H1 (cell line): Measurements from ENCODE around the gene ANKRD27. TPM values are rescaled to one million over a fixed set of nuclear protein-coding genes. Genes with fewer than 3 reads are reported as not detected.

Experiments used
- BRCA1 ChIP-seq: IDR thresholded peaks from 2 replicates; pipeline ENCODE4 v1.6.1; 2012; ENCODE audit warnings: low read depth, low read length, improper control_type of control experiment
- CHD1 ChIP-seq: IDR thresholded peaks from 2 replicates; pipeline ENCODE4 v1.6.1; 2012; ENCODE audit warnings: low read depth, low read length, improper control_type of control experiment
- CHD7 ChIP-seq: fragments of 300-600 bp; sonication (generic); IDR thresholded peaks from 2 replicates; pipeline ENCODE4 v1.7.1; 2012; ENCODE audit warnings: low read length, moderate library complexity, mild to moderate bottlenecking, inconsistent platforms; ENCODE audit not compliant: insufficient replicate concordance
- EP300 ChIP-seq, 2 experiments: IDR thresholded peaks; 1 replicate in 1 of 2; 2 replicates in 1 of 2; pipeline ENCODE4 v1.6.1; 2011 to 2012; ENCODE audit warnings: low read depth in 2 of 2, low read length in 2 of 2, mild to moderate bottlenecking in 2 of 2, borderline replicate concordance in 1 of 2, inconsistent platforms in 1 of 2, moderate library complexity in 1 of 2
- MAX ChIP-seq: IDR thresholded peaks from 2 replicates; pipeline ENCODE4 v1.6.1; 2012; ENCODE audit warnings: inconsistent platforms
- polyA plus RNA-seq, 7 experiments: library from polyadenylated mRNA; depleted of rRNA in 3 of 7; stranded (reverse) in 5 of 7; unstranded in 2 of 7; fragments of >200 nt in 5 of 7; fragments of 200-250 nt in 2 of 7; gene quantifications; 1 replicate in 5 of 7; 2 replicates in 1 of 7; 4 replicates in 1 of 7; pipeline versions ENCODE4 v1.2.1 to v1.2.3, GENCODE V29; 2011 to 2013; ENCODE audit warnings: missing spikeins in 2 of 7, mixed read lengths in 2 of 7
- total RNA-seq: library from RNA; stranded (reverse); fragmentation: NEBNext Ultra II Directional; extraction: Animal tissue kit (Norgen Biotek cat#: 25700); gene quantifications from 2 replicates; pipeline ENCODE4 v1.2.1, GENCODE V29; 2021

Gene ANKRD27
- total and polyA plus RNA-seq, 2 of the 8 experiments (the other 6 are each of a cell fraction or from before 2014, with no cell fraction given) = 27.9 to 55.7 TPM

GRCh38 chr19:32598022-32598421 lies 77.0 kb downstream of the ANKRD27 start (continued):
- TF ChIP-seq MAX (no peak), CHD7 (no peak), EP300 (IDR thresholded peaks at IDR 0.05; ENCODE audit: borderline replicate concordance in 1 of 2, low read depth in 2 of 2, low read length in 2 of 2) (no peak), CHD1 (no peak), BRCA1 (no peak)
